Karpas-422 (cell line): ENCODE results near the gene BRAT1. TPM values are rescaled to one million over a fixed set of nuclear protein-coding genes. Genes with fewer than 3 reads are reported as not detected.

ENCODE experiments used
- DNase-seq: peaks from one replicate; pipeline ENCODE4 v3.0.0-alpha.2; 2015
- H2AFZ ChIP-seq: fragments of 200-600 bp; sonication (generic); 2 replicates; pipeline ENCODE4 v1.6.1; 2014; ENCODE audit warnings: antibody characterized with exemption, low read length, mixed read lengths
- H3K27ac ChIP-seq: fragments of 200-600 bp; sonication (generic); 2 replicates; pipeline ENCODE4 v1.5.1; 2014; ENCODE audit warnings: mild to moderate bottlenecking, low read length, moderate library complexity
- H3K27me3 ChIP-seq: fragments of 200-600 bp; sonication (generic); 2 replicates; pipeline ENCODE4 v1.6.1; 2014; ENCODE audit warnings: low read length, mixed read lengths
- H3K36me3 ChIP-seq: fragments of 200-600 bp; sonication (generic); 2 replicates; pipeline ENCODE4 v1.6.1; 2014; ENCODE audit warnings: low read length, mixed read lengths; ENCODE audit not compliant: insufficient read depth
- H3K4me1 ChIP-seq: fragments of 200-600 bp; sonication (generic); 2 replicates; pipeline ENCODE4 v1.6.1; 2014; ENCODE audit warnings: mild to moderate bottlenecking, low read length, mixed read lengths
- H3K4me2 ChIP-seq: fragments of 200-600 bp; sonication (generic); 2 replicates; pipeline ENCODE4 v1.6.1; 2014; ENCODE audit warnings: low read length, low read depth, mild to moderate bottlenecking; ENCODE audit not compliant: poor library complexity, severe bottlenecking
- H3K4me3 ChIP-seq: fragments of 200-600 bp; sonication (generic); 2 replicates; pipeline ENCODE4 v1.5.1; 2014; ENCODE audit warnings: mild to moderate bottlenecking, antibody characterized with exemption, low read length, mixed read lengths
- H3K79me2 ChIP-seq: fragments of 200-600 bp; sonication (generic); 2 replicates; pipeline ENCODE4 v1.6.1; 2014; ENCODE audit warnings: mild to moderate bottlenecking, low read length, mixed read lengths
- H3K9ac ChIP-seq: fragments of 200-600 bp; sonication (generic); 2 replicates; pipeline ENCODE4 v1.6.0; 2014; ENCODE audit warnings: low read length
- H3K9me2 ChIP-seq: fragments of 200-600 bp; sonication (generic), shearing (Covaris generic); replicated peaks from 2 replicates; pipeline ENCODE4 v1.6.0; 2014; ENCODE audit warnings: mild to moderate bottlenecking, low read length, moderate library complexity; ENCODE audit not compliant: insufficient read depth
- H3K9me3 ChIP-seq: fragments of 300-700, 200-600 bp; sonication (generic); 2 replicates; pipeline ENCODE4 v1.6.1; 2014; ENCODE audit warnings: low read length, mixed read lengths
- H4K20me1 ChIP-seq: fragments of 200-600 bp; sonication (generic); 2 replicates; pipeline ENCODE4 v1.6.1; 2014; ENCODE audit warnings: mild to moderate bottlenecking, antibody characterized with exemption, low read length, low read depth; ENCODE audit not compliant: insufficient read depth
- total RNA-seq: library from RNA; depleted of rRNA; stranded (reverse); fragments of >200 nt; shearing (Covaris generic); gene quantifications from 2 replicates; pipeline ENCODE4 v1.2.3, GENCODE V29; 2014; ENCODE audit warnings: low replicate concordance

The BRAT1 gene
- total RNA-seq, 1 experiment from 2014 or later, result 10.5 TPM

DNA sequence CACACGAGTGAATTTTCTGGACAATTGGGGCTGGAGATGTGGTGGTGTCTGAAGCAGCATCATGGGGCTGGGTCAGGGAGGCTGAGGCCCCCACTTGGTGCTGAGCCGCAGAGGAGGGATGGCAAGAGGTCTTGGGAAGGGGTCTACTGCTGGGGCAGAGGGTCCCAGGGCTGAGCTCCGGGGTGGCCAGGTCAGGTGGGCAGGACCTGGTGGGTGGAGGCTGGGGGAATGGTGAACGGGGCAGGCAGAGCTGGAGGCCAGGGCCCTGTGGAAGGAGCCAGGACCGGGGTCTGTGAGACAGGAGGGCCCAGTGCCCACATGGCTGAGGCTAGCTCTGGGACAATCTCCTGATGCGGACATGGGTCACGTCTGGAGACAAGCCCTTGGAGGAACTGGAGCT, 56.1 kb downstream of the BRAT1 start:
- no peaks in the 10 kb centered on the region for H3K9me3 ChIP-seq
- H3K27me3 ChIP-seq, result no peaks in the 10 kb centered on the region
- no peak overlapping the region for H2AFZ ChIP-seq
- no peaks in the 10 kb centered on the region for H4K20me1 ChIP-seq
- H3K9ac ChIP-seq, result no peak overlapping the region
- no peak overlapping the region for H3K27ac ChIP-seq
- H3K4me2 ChIP-seq, result no peak overlapping the region
- H3K36me3 ChIP-seq, result no peaks in the 10 kb centered on the region
- H3K79me2 ChIP-seq, result no peaks in the 10 kb centered on the region
- H3K4me1 ChIP-seq, result no peaks in the 10 kb centered on the region
- no peaks in the 10 kb centered on the region for H3K9me2 ChIP-seq
- no peak overlapping the region for H3K4me3 ChIP-seq
- no peak for DNase-seq

GRCh38 chr7:2498708-2499107, 56.6 kb downstream of the BRAT1 start:
- Histone ChIP-seq H3K9me3 (no peaks in the 10 kb centered on the region), H3K79me2 (no peaks in the 10 kb centered on the region), H3K9me2 (no peaks in the 10 kb centered on the region), H3K27me3 (no peaks in the 10 kb centered on the region), H3K9ac (no peak overlapping the region), H3K4me1 (no peaks in the 10 kb centered on the region), H3K36me3 (no peaks in the 10 kb centered on the region), H3K4me3 (no peak overlapping the region), H2AFZ (no peak overlapping the region), H4K20me1 (no peaks in the 10 kb centered on the region), H3K27ac (no peak overlapping the region), H3K4me2 (no peak overlapping the region)
- no peak for DNase-seq

- DNase-seq, result no peak
- no peaks in the 10 kb centered on the region for H3K27me3 ChIP-seq
- no peaks in the 10 kb centered on the region for H3K4me1 ChIP-seq
- no peaks in the 10 kb centered on the region for H3K79me2 ChIP-seq
- H4K20me1 ChIP-seq, result no peaks in the 10 kb centered on the region
- H3K4me2 ChIP-seq, result no peak overlapping the region
- no peak overlapping the region for H3K4me3 ChIP-seq
- H3K9me2 ChIP-seq, result no peaks in the 10 kb centered on the region
- no peaks in the 10 kb centered on the region for H3K9me3 ChIP-seq
- no peak overlapping the region for H3K9ac ChIP-seq
- no peak overlapping the region for H2AFZ ChIP-seq
- H3K36me3 ChIP-seq, result no peaks in the 10 kb centered on the region
- H3K27ac ChIP-seq, result no peak overlapping the region
Observed at GRCh38 chr7:2497500-2498336, 57.6 kb downstream of the BRAT1 start.

DNA sequence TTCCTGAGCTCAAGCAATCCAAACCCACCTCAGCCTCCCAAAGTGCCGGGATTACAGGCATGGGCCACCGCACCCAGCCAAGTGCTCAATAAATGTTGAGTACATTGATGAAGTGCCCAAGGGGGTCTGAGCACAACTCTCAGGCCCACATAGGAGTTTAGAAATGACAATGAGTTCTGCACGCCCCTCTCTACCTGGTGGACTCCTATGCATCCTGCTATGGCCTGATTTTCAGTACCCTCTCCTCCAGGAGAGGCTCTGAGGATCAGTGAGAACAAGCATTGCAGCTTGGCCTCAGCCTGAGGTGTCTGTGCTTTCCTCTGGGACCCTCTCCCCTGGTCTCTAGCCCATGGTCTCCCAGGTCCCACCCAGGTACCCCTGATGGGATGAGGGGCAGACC, 58.3 kb downstream of the BRAT1 start:
- no peak overlapping the region for H3K27ac ChIP-seq
- H3K4me2 ChIP-seq, result no peak overlapping the region
- H3K9ac ChIP-seq, result no peak overlapping the region
- no peaks in the 10 kb centered on the region for H3K9me3 ChIP-seq
- H3K4me1 ChIP-seq, result no peaks in the 10 kb centered on the region
- no peaks in the 10 kb centered on the region for H3K27me3 ChIP-seq
- H3K4me3 ChIP-seq, result no peak overlapping the region
- no peaks in the 10 kb centered on the region for H3K79me2 ChIP-seq
- no peaks in the 10 kb centered on the region for H4K20me1 ChIP-seq
- no peaks in the 10 kb centered on the region for H3K36me3 ChIP-seq
- no peak overlapping the region for H2AFZ ChIP-seq
- H3K9me2 ChIP-seq, result no peaks in the 10 kb centered on the region
- DNase-seq, result no peak

DNA sequence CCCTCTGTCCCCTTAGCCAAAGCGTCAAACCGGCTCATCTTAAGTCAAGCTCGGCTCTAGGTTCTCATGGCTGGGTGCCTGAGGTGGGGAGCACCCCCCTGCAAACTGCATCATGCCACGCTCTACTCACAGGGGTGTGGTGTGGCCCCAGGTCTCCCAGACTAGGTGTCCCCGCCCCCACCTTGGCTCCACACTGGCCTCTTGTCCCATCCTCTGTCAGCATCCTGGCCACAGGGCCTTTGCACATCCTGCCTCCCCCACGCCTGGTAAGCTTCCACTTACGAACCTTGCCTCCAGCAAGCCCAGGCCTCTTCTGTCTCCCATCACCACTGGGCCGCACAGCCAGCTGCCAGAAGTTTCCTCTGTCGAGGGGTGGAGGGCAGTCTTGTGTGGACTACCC, 58.9 kb downstream of the BRAT1 start:
- no peak for DNase-seq
- H3K9me3 ChIP-seq, result no peaks in the 10 kb centered on the region
- H4K20me1 ChIP-seq, result no peaks in the 10 kb centered on the region
- no peaks in the 10 kb centered on the region for H3K79me2 ChIP-seq
- H3K4me1 ChIP-seq, result no peaks in the 10 kb centered on the region
- H2AFZ ChIP-seq, result no peak overlapping the region
- no peak overlapping the region for H3K4me3 ChIP-seq
- H3K36me3 ChIP-seq, result no peaks in the 10 kb centered on the region
- H3K27ac ChIP-seq, result no peak overlapping the region
- H3K9me2 ChIP-seq, result no peaks in the 10 kb centered on the region
- H3K9ac ChIP-seq, result no peak overlapping the region
- no peaks in the 10 kb centered on the region for H3K27me3 ChIP-seq
- H3K4me2 ChIP-seq, result no peak overlapping the region

DNA sequence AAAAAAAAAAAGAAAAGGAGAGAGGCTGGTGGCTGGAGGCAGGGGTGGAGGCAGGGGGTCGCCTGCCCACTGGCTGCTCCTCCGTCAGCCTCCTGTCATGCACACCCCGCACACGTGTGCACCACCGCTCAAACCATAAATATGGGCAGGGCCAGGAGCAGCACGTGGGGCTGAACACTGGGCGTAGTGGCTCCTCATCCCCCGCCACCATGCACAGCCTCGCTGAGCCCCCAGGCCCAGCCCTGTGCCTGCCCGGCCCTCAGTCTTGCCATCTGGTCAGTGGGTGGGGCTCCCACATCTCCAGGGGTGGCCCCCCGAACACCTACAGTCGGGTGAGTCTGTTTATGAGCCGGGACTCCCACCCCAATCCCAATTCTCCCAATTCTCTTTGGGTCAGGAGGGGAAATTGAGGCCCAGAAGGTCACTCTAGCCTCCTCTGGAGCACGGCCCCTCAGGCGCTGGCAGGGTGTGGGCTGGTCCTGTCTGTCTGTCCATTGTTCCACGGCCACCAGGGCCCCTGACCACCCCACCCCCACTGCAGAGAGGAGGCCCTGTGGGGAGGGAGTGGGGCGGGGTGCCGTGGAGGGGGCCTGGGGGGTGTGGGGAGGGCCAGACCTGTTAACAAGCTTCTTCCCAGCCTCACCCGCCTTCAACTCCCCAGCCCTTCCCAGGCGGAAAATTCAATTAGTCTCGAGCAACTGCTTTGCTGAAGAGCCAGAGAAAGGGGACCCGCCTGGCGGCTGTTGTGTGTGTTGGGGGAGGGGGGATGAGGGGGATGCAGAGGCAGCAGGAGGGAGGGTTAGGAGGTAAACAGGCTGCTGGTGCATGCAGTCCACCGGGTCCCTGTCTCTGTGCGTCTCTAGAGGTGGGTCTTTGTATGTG, 59.7 kb downstream of the BRAT1 start:
- Histone ChIP-seq H2AFZ (no peak overlapping the region), H3K36me3 (no peaks in the 10 kb centered on the region), H3K4me3 (no peak overlapping the region), H3K79me2 (no peaks in the 10 kb centered on the region), H3K4me1 (no peaks in the 10 kb centered on the region), H3K9me2 (no peaks in the 10 kb centered on the region), H3K4me2 (no peak overlapping the region), H3K27me3 (no peaks in the 10 kb centered on the region), H4K20me1 (no peaks in the 10 kb centered on the region), H3K27ac (no peak overlapping the region), H3K9ac (no peak overlapping the region), H3K9me3 (no peaks in the 10 kb centered on the region)
- DNase-seq, result no peak

DNA sequence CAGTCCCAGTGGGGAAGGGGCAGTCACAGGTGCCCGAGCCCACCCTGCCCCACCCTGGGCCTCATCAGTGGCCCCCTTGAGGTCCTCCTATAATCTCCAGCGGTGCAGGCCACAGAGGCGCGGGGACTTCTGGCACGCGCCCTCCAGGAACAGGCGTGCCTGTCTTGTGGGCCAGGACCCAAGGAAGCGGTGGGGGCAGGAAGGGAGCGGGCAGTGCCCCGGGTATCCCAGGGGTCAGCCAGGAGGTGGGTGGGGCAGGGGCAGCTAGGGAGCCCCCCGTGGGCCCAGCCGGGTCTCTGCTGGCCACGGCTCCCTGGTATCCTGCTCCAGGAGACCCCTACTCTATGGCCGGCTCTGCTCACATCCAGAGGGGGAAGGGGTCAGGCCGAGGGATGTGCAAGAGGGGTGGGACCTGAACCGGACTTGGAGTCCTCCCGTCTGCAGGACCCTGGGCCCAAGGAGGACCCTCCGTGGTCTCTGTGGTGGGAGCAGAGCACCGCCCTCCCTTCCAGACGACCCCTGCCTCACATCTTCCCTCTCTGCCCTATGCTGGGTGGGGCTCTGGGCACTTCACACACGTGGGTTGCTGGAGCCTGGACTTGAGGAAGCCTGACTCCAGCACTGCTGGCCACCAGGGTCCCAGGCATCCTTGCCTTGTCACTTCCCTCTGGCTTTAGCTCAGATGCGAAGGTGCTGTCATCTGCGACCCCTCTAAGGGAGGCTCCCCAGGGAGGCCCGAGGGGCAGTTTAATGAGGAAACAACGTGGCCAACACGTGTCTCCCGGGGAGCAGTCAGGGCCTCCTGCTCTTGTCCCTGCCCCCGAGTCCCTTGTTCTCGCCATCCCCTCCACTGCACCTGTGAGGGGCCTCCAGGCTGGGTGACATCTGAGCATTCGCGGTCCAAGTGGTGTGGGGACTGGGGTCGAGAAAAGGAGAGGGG, 60.9 kb downstream of the BRAT1 start:
- DNase-seq, result no peak
- H3K4me2 ChIP-seq, result no peak overlapping the region

More for the DNA sequence above, 60.9 kb downstream of the BRAT1 start:
- H3K79me2 ChIP-seq, result no peaks in the 10 kb centered on the region
- H4K20me1 ChIP-seq, result no peaks in the 10 kb centered on the region
- H3K4me3 ChIP-seq, result no peak overlapping the region
- H3K9me3 ChIP-seq, result no peaks in the 10 kb centered on the region
- H3K9ac ChIP-seq, result no peak overlapping the region
- H2AFZ ChIP-seq, result no peak overlapping the region
- H3K36me3 ChIP-seq, result no peaks in the 10 kb centered on the region
- H3K4me1 ChIP-seq, result no peaks in the 10 kb centered on the region
- H3K27ac ChIP-seq, result no peak overlapping the region
- H3K27me3 ChIP-seq, result no peaks in the 10 kb centered on the region
- H3K9me2 ChIP-seq, result no peaks in the 10 kb centered on the region
